Mesothelial cell of epicardium (in vitro differentiated cells): ENCODE data around the gene LLGL1. TPM values are rescaled to one million over a fixed set of nuclear protein-coding genes. Genes with fewer than 3 reads are reported as not detected.

Source experiments
- DNase-seq, 2 experiments: peaks; one replicate each; pipeline ENCODE4 v3.0.0; 2021; ENCODE audit warnings: low spot score in 2 of 2; ENCODE audit not compliant: unreplicated experiment in 2 of 2
- H3K27ac Mint-ChIP-seq: 2 replicates; pipeline ENCODE4 v1.8.0; 2021; ENCODE audit warnings: mixed read lengths
- H3K27me3 Mint-ChIP-seq: 2 replicates; pipeline ENCODE4 v1.8.0; 2021; ENCODE audit warnings: low read depth, mixed read lengths
- H3K36me3 Mint-ChIP-seq: 2 replicates; pipeline ENCODE4 v1.8.0; 2021; ENCODE audit warnings: mixed read lengths
- H3K4me1 Mint-ChIP-seq: 2 replicates; pipeline ENCODE4 v1.8.0; 2021; ENCODE audit warnings: mixed read lengths
- H3K4me3 Mint-ChIP-seq: 2 replicates; pipeline ENCODE4 v1.8.0; 2021; ENCODE audit warnings: mild to moderate bottlenecking, moderate library complexity, mixed read lengths
- H3K9me3 Mint-ChIP-seq: 2 replicates; pipeline ENCODE4 v1.8.0; 2021; ENCODE audit warnings: mixed read lengths
- CTCF ChIP-seq: fragments of 200-600 bp; sonication (generic); IDR thresholded peaks from one replicate; pipeline ENCODE4 v1.5.0; 2021; ENCODE audit warnings: antibody characterized with exemption; ENCODE audit not compliant: unreplicated experiment
- total RNA-seq: library from RNA; stranded (reverse); gene quantifications from 3 replicates; pipeline ENCODE4 v1.2.1, GENCODE V29; 2021

Gene LLGL1
- total RNA-seq, 1 donor from 2014 or later = 72.1 TPM

DNA sequence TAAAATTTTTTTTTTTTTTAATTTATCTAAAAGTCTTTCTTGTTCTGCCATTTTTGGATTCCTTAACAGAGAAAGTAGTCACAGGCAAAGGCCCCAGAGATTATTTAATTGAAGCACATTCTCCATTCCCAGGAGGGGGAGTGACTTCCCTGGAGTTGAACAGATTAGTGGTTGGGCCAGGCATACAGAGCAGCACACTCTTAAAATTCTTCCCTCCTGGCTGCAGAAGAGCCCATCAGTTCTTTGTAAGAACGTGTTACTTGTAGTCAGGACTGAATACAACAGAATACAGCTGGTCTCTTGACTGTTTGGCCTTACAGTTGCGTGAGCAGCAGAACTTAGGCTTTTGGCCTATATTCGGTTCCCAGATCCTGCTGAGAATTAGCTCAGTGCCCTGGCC lies 40.0 kb upstream of the LLGL1 start:
- Mint-ChIP-seq H3K27ac (peak overlapping the region; percentile 85), H3K4me1 (peaks cover 53% of the 10 kb centered on the region), H3K27me3 (no peaks in the 10 kb centered on the region), H3K9me3 (no peaks in the 10 kb centered on the region), H3K4me3 (peak overlapping the region; percentile 95), H3K36me3 (peaks cover 13% of the 10 kb centered on the region)
- DNase-seq = no peak
- no peak for TF ChIP-seq CTCF

- H3K4me1 Mint-ChIP-seq = peaks cover 59% of the 10 kb centered on the region
- H3K4me3 Mint-ChIP-seq = peak overlapping the region; percentile 95
- TF ChIP-seq CTCF = no peak
- DNase-seq = no peak
- H3K27ac Mint-ChIP-seq = peak overlapping the region; percentile 45
- peaks cover 15% of the 10 kb centered on the region for H3K36me3 Mint-ChIP-seq
- H3K27me3 Mint-ChIP-seq = no peaks in the 10 kb centered on the region
- no peaks in the 10 kb centered on the region for H3K9me3 Mint-ChIP-seq
Measured at GRCh38 chr17:18185832-18186626, 39.4 kb upstream of the LLGL1 start.

- no peak for DNase-seq
- peaks cover 64% of the 10 kb centered on the region for H3K4me1 Mint-ChIP-seq
Measured at GRCh38 chr17:18186627-18186982, 38.8 kb upstream of the LLGL1 start.

GRCh38 chr17:18187226-18187625 lies 38.2 kb upstream of the LLGL1 start:
- Mint-ChIP-seq H3K27me3 (no peaks in the 10 kb centered on the region), H3K27ac (peak overlapping the region; percentile 45), H3K9me3 (no peaks in the 10 kb centered on the region)

More at GRCh38 chr17:18186627-18186982, 38.8 kb upstream of the LLGL1 start:
- Mint-ChIP-seq H3K36me3 (peaks cover 17% of the 10 kb centered on the region), H3K27me3 (no peaks in the 10 kb centered on the region), H3K9me3 (no peaks in the 10 kb centered on the region), H3K4me3 (peak overlapping the region; percentile 95), H3K27ac (peak overlapping the region; percentile 45)
- no peak for TF ChIP-seq CTCF

DNA sequence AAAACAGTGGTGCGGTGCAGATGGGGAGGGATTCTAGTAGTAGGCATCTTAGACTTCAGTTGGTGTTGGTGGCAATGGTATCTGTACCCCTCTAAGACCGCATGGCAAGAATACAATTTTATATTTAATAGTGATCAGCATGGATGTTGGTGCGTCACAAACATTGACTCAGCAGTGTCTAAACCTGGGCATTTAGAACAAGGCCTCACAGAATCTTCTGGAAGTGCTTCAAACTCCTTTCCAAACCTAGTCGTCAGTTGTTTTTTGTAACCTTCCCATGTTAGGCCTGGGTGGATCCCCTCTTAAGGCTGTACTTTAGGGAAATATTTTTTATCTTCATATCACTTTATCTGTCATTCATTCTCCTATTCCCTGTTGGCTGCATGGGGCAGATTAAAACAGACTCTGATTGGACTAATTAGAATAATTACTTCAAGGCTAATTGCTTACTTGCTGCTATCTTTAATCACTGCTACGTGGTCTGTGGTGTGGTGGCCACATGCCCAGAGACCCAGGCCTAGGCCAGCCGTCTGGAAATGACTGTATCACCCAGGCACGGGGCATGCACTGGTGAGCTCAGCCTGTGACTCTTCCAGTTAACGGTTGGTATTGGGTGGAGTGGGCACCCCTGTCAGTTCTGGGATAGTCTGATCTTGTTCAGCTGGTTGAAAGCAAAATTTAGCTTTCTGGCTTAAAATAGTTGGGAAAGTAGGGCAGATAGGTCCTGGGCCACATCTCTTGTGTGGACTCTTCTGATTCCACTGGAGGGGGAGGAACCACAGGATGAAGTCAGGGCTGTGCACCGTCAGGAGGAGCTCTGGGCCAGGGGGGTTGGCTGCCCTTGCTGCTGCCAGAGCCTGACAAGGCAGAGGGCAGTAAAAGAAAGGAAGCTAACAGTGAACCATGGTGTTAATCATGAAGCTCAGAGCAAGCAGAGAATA lies 37.3 kb upstream of the LLGL1 start:
- H3K9me3 Mint-ChIP-seq = no peaks in the 10 kb centered on the region
- H3K27me3 Mint-ChIP-seq = no peaks in the 10 kb centered on the region
- peaks cover 17% of the 10 kb centered on the region for H3K36me3 Mint-ChIP-seq
- peak overlapping the region; percentile 3 for H3K27ac Mint-ChIP-seq
- no peak for TF ChIP-seq CTCF
- H3K4me1 Mint-ChIP-seq = peaks cover 57% of the 10 kb centered on the region
- H3K4me3 Mint-ChIP-seq = peak overlapping the region; percentile 95
- DNase-seq = no peak

More at GRCh38 chr17:18187226-18187625, 38.2 kb upstream of the LLGL1 start:
- Mint-ChIP-seq H3K4me3 (peak overlapping the region; percentile 95), H3K36me3 (peaks cover 17% of the 10 kb centered on the region), H3K4me1 (peaks cover 60% of the 10 kb centered on the region)
- TF ChIP-seq CTCF = no peak
- DNase-seq = no peak
